NCI-H510A (cell line): ENCODE measurements around the gene NDRG3.

ENCODE experiments used
- DNase-seq: peaks from one replicate; lab custom pipeline; 2025; lab: John Stamatoyannopoulos, UW

The NDRG3 gene

GRCh38 chr20:36607586-36608387 is 138.1 kb downstream of the NDRG3 start:
- DNase-seq: no peak

GRCh38 chr20:36606158-36607066 is 139.5 kb downstream of the NDRG3 start:
- DNase-seq: no peak

- peak; percentile 94 for DNase-seq
Measured at GRCh38 chr20:36605399-36606157, 140.3 kb downstream of the NDRG3 start, which contains the start of gene RAB5IF. RAB5IF (plus strand) TSS chr20:36605779; CDS start chr20:36605952, 173 bp downstream.

- peak; percentile 47 for DNase-seq
Measured at GRCh38 chr20:36604952-36605398, 140.9 kb downstream of the NDRG3 start.
